Measurements from ENCODE around the gene SNX14. TPM values are rescaled to one million over a fixed set of nuclear protein-coding genes. Genes with fewer than 3 reads are reported as not detected.

SNX14 gene
- total and polyA plus RNA-seq, 12 donors: 60.0 to 192 (median 86.4) TPM

GRCh38 chr6:85479208-85479607 is 114.5 kb downstream of the SNX14 start:
- WGBS, 4 donors: 79 to 93% (median 91%) methylated on average over 1 of the region's 1 CpG
- Histone ChIP-seq H3K4me3 (no peak overlapping the region), H3K9me3 (replicated peaks in 1 of 3) (no peaks in the 10 kb centered on the region), H3K27me3 (no peaks in the 10 kb centered on the region), H3K36me3 (replicated peaks in 1 of 2) (no peaks in the 10 kb centered on the region), H3K27ac (no peak overlapping the region), H3K4me1 (replicated peaks in 1 of 2) (no peaks in the 10 kb centered on the region)
- DNase-seq: no peak
- TF ChIP-seq POLR2A (IDR thresholded peaks at IDR 0.05): no peak
- TF ChIP-seq CTCF (IDR thresholded peaks at IDR 0.05): no peak
- intact Hi-C loops (cut with DNase I): no loop called here

- no peak for DNase-seq
- Histone ChIP-seq H3K9me3 (replicated peaks in 1 of 3) (no peaks in the 10 kb centered on the region), H3K27me3 (no peaks in the 10 kb centered on the region), H3K36me3 (replicated peaks in 1 of 2) (no peaks in the 10 kb centered on the region), H3K4me3 (no peak overlapping the region), H3K4me1 (replicated peaks in 1 of 2) (no peaks in the 10 kb centered on the region), H3K27ac (no peak overlapping the region)
- TF ChIP-seq CTCF (IDR thresholded peaks at IDR 0.05) (no peak), POLR2A (IDR thresholded peaks at IDR 0.05) (no peak)
- intact Hi-C loops (cut with DNase I): no loop called here
- WGBS, 4 donors: 83 to 98% (median 92%) methylated on average over 3 to 4 of the region's 4 CpGs
These were observed 117.1 kb downstream of the SNX14 start for GRCh38 chr6:85476532-85476931.

- WGBS, 4 donors: 85 to 96% (median 86%) methylated on average over 1 of the region's 1 CpG
- intact Hi-C loops (cut with DNase I): no loop called here
- DNase-seq: no peak
These were observed 119.9 kb downstream of the SNX14 start for GRCh38 chr6:85473748-85474147.

GRCh38 chr6:85472744-85473143 is 120.9 kb downstream of the SNX14 start:
- 70 to 81% (median 78%) methylated on average over 1 of the region's 1 CpG for WGBS, 4 donors

More at GRCh38 chr6:85473748-85474147, 119.9 kb downstream of the SNX14 start:
- Histone ChIP-seq H3K9me3 (replicated peaks in 1 of 3) (no peaks in the 10 kb centered on the region), H3K4me3 (no peak overlapping the region), H3K4me1 (replicated peaks in 1 of 2) (no peaks in the 10 kb centered on the region), H3K27ac (no peak overlapping the region), H3K36me3 (replicated peaks in 1 of 2) (no peaks in the 10 kb centered on the region), H3K27me3 (no peaks in the 10 kb centered on the region)
- TF ChIP-seq POLR2A (IDR thresholded peaks at IDR 0.05) (no peak), CTCF (IDR thresholded peaks at IDR 0.05) (no peak)

More at GRCh38 chr6:85472744-85473143, 120.9 kb downstream of the SNX14 start:
- DNase-seq: no peak
- H3K36me3 ChIP-seq (replicated peaks in 1 of 2): no peaks in the 10 kb centered on the region
- H3K9me3 ChIP-seq (replicated peaks in 1 of 3): no peaks in the 10 kb centered on the region
- no peak overlapping the region for H3K4me3 ChIP-seq
- TF ChIP-seq CTCF (IDR thresholded peaks at IDR 0.05): no peak
- TF ChIP-seq POLR2A (IDR thresholded peaks at IDR 0.05): no peak
- H3K27ac ChIP-seq: no peak overlapping the region
- intact Hi-C loops (cut with DNase I): no loop called here
- H3K27me3 ChIP-seq: no peaks in the 10 kb centered on the region
- H3K4me1 ChIP-seq (replicated peaks in 1 of 2): no peaks in the 10 kb centered on the region
